ENCODE measurements around the gene RAP1GAP.

Gene RAP1GAP

DNA sequence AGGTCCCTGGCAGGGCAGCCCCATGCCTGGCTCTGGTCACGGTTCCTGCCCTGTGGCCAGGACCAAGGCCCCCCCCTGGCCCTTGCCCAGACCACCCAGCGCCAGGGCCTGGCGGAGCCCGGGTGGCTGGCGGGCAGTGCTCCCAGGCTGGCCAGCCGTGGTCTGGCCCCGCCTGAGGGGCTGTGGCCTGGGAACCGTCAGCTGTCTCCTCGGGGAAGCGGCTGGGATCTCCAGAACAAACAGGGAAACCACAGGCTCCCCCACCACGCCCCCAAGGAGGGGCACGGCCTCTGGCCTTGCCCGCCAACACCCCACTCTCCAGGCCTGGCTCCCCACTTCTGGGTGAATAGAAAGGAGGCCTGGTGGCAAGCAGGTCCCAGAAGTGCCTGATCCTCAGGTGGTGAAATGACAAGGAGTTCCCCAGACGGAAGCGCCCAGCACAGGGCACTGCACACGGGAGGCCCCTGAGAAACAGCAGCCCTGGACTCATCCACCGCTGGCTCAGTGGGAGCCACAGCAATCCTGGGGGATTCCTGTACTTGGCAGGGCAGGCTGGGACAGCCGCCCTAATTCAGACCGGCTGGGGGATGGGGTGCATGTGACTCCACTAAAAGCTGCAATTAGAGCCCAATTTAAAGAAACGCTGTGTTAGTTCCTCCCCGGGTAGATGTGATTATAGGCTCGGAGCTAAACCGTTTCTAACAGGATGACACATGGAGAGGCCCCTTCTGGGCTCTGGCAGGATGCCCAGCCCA, 78.9 kb downstream of the RAP1GAP start:
- peak; percentile 25 for DNase-seq (ENCODE audit: low spot score)

- DNase-seq (ENCODE audit: low spot score) = no peak
Measured at GRCh38 chr1:21589618-21590017, 79.5 kb downstream of the RAP1GAP start.

- DNase-seq (ENCODE audit: low spot score) = no peak
Measured at GRCh38 chr1:21587602-21587953, 81.6 kb downstream of the RAP1GAP start.

DNA sequence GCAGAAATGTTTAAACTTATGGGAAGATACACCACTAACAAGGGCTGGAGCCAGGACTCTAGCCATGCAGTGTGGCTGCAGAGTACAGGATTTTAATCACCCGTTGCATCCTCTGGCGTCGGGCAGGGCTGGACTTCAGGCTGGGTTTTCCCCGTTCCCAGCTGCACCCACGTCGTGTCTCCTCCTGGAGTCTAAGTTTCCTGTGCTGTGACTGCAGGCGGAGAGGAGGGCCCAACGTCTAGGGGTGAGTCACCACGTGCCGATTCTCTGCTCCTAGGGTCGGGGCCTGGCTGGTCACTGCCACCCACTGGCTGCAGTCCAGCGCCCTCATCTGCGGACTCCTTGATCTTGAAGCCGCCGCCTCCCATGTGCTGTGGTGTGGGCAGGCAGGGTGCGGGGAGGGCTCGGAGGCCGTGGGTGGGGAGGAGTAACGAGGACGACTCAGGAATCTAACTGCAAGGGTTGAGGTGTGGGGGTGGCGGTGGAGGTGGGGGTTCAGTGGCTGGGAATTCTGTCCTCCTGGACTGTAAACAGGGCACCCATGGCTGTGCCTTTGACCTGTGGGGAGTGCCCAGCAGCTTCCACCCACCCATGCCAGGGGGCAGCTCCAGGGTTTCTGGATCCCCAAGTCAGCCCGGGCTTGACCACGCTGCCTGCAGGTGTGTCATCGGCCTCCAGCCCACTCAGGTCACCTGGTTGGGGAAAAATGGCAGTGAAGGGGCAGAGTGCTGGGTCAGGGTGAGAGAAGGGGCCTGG, 82.1 kb downstream of the RAP1GAP start:
- no peak for DNase-seq (ENCODE audit: low spot score)

DNA sequence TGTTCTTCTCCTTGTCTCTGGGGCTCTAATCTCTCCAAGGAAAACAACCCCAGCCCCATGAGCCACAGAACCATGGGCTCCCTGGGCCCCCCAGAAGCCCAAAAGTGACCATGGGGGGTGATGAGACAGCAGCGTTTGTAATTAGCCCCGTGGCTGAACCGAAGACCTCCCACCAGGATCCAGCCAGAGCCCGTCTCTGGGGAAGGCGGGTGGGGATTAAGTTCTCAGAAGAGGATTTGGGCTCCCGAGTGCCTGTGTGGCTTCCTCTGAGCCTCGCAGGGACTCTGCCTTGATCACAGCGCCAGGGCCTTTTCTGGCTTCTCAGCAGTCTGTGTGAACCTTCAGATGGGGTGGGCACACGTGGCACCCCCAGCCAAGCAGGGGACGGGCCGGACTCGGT, 82.9 kb downstream of the RAP1GAP start:
- no peak for DNase-seq (ENCODE audit: low spot score)

- DNase-seq (ENCODE audit: low spot score) = no peak
Measured at GRCh38 chr1:21585037-21585436, 84.1 kb downstream of the RAP1GAP start.

DNA sequence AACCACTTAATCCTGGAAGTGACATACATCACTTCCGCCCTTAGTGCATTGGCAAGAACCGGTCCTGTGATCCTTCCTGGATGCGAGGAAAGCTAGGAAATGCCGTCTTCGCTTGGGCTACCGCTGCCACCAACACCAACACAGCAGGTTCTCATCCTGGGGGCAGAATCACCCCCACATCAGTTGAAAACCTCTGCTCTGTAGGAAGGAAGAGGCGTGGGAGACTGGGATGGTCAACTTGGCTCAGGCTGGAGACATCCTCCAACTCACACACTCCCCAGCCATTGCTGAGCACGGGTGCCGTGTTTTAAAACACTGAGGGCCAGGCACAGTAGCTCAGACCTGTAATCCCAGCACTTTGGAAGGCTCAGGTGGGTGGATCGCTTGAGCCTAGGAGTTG, 85.1 kb downstream of the RAP1GAP start:
- no peak for DNase-seq (ENCODE audit: low spot score)

DNA sequence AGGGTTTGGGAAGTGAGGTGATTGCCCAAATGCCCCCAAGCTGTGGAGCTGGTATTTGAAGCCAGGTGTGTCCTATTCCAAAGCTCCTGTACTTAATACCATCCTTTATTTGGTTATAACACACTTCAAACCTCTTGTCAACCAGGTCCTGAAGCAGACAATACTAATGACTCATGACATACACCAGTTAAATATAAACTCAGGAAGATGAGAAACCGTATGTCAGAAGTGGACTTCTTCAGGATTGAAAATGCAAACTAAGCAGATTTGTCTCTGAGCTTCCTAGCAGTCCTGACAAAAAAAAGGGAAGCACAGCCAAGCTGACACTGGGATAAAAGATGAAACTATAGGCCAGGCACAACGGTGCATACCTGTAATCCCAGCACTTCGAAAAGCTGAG, 89.4 kb downstream of the RAP1GAP start:
- no peak for DNase-seq (ENCODE audit: low spot score)

GRCh38 chr1:21577933-21578332, 91.2 kb downstream of the RAP1GAP start:
- DNase-seq (ENCODE audit: low spot score) = no peak

- DNase-seq (ENCODE audit: low spot score) = no peak
Measured at GRCh38 chr1:21577324-21577723, 91.8 kb downstream of the RAP1GAP start.

- no peak for DNase-seq (ENCODE audit: low spot score)
Measured at GRCh38 chr1:21576798-21577187, 92.4 kb downstream of the RAP1GAP start.

- no peak for DNase-seq (ENCODE audit: low spot score)
Measured at GRCh38 chr1:21576031-21576797, 92.9 kb downstream of the RAP1GAP start.

- DNase-seq (ENCODE audit: low spot score) = no peak
Measured at GRCh38 chr1:21575351-21575942, 93.7 kb downstream of the RAP1GAP start.

DNA sequence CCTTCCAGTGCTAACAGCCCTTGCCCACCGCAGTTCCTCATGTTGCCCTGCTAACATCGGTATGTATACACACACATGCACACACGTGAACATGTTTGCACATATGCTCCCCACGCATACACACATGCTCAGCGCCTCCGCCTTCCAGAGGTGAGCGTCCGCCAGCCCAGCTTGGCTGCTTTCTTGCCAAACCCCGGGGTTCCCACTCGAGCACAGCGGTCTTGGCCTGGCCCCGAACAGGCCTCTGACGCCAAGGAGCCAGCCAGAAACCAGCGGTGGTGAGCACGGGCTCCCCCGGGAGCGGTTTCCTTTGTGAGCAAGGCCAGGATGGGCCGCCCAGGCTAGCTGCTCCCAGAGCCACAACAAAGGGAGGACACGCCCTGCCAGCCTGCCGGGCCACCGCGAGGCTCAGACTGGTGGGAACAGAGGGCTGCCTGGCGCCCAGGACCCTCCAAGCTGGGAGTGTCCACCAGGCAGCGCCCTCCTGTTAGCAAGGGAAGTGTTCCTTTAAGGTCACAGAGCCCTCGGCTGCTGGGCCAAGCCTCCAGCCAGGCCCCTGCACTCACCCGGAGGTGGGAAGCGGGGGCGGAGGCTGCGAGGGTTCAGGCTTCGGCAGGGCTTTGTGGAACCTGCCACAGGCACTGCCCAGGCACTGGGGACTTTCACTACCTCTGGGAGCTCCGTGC, 94.5 kb downstream of the RAP1GAP start:
- no peak for DNase-seq (ENCODE audit: low spot score)

GRCh38 chr1:21573971-21574465, 95.1 kb downstream of the RAP1GAP start:
- DNase-seq (ENCODE audit: low spot score) = peak; percentile 67

DNA sequence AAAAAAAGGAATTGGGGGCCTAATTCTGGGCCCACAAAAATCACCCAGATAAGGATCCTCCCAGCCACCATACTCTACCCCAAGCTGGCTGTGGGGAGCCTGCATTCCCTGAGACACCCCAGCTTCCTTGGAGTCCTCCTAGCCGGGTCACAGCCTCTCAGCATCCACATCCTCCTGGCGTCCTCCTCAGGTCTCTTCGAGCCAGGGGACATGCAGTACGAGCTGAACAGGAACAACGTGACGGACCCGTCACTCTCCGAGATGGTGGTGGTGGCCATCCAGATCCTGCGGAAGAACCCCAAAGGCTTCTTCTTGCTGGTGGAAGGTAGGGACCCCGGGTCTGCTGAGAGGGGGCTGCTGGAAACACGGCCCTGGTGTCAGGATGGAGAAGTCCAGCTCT, 95.7 kb downstream of the RAP1GAP start:
- DNase-seq (ENCODE audit: low spot score) = no peak

DNA sequence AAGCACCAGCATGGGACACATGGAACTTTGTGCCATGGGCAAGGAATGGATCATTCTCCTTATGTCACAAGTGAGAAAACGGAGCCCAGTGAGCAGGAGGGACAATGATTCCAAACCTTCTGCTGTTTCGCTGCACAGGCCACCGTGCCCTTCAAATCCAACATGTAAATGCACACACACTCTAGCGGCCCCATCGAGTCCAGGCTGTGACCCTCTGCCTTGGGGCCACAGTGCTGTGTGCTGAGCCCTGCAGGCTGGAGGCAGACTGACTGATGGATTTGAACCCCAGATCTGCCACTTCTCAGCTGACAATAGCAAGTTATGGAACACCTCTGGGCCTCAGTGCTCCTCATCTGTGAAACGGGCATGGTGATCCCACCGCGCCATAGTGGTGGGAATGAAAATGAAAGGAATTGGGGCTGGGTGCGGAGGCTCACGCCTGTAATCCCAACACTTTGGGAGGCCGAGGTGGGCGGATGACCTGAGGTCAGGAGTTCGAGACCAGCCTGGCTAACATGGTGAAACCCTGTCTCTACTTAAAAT, 96.4 kb downstream of the RAP1GAP start:
- DNase-seq (ENCODE audit: low spot score) = no peak

DNA sequence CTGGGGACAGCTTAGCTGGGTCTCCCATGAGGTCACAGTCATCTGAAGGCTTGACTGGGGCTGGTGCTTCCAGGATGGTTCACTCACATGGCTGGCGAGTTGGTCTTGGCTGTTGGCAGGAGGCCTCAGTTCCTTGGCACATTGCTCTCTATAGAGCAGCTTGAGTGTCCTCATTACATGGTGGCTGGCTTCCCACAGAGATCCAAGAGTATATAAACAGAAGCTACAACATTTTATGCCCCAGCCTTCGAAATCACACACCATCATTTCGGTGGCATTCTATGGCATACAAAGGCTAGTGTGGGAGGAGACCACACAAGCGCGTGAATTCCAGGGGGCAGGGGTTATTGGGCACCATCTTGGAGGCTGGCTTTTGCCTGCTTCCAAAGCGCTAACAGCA, 96.9 kb downstream of the RAP1GAP start:
- no peak for DNase-seq (ENCODE audit: low spot score)

DNA sequence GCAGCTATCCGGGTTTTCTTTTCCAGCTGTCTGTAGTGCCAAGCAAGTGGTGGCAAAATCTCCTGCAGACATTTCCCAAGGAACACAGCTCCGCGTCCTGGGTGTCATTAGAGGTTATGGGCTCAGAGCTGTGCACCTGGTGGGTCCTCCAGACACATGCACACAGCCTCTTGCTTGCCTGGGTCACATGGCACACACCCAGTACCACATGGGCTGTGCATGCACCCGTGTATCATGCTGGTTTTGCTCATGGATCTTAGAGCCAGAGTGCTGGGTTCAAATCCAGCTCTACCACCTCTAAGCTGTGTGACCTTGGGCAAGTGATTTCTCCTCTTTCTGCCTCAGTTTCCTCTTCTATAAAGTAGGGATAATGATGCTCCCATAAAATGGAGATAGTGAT, 98.3 kb downstream of the RAP1GAP start:
- no peak for DNase-seq (ENCODE audit: low spot score)

- DNase-seq (ENCODE audit: low spot score) = no peak
Measured at GRCh38 chr1:21570528-21570875, 98.7 kb downstream of the RAP1GAP start.

- no peak for DNase-seq (ENCODE audit: low spot score)
Measured at GRCh38 chr1:21569820-21570527, 99.2 kb downstream of the RAP1GAP start.

Data from putamen (tissue), 1 donor.